IMR-90 (cell line): ENCODE results near the gene LRRC75A. TPM values are rescaled to one million over a fixed set of nuclear protein-coding genes. Genes with fewer than 3 reads are reported as not detected.

Experiments
- ATAC-seq: fragments of 200-7000 bp; cut with Tn5 transposase; 2 replicates; pipeline ENCODE4 v1.9.1; 2020; ENCODE audit warnings: low read depth, mild to moderate bottlenecking, moderate library complexity
- BruUV-seq: library from RNA; stranded (reverse); fragments of 400-500 nt; replicated peaks from 2 replicates; lab custom pipeline; 2021; lab: Mats Ljungman, UMichigan
- CTCF ChIA-PET: fragments of 300-600 bp; formaldehyde crosslinking; extraction: SDS; loops from one replicate; lab custom pipeline; 2021; ENCODE audit warnings: antibody characterized with exemption; lab: Yijun Ruan, JAX
- POLR2A ChIA-PET: fragments of 300-600 bp; sonication (Branson Sonifier 250); formaldehyde crosslinking; loops from one replicate; lab custom pipeline; 2022; ENCODE audit warnings: antibody characterized with exemption; ENCODE audit not compliant: unreplicated experiment; lab: Charles Lee
- DNase-seq: peaks from one replicate; pipeline ENCODE4 v3.0.0; 2013
- H2AFZ ChIP-seq: replicated peaks from 2 replicates; pipeline ENCODE3; 2013; ENCODE audit warnings: low read length, mild to moderate bottlenecking; ENCODE audit not compliant: poor library complexity
- H2AK5ac ChIP-seq: 2 replicates; pipeline ENCODE4 v1.6.1; 2013; ENCODE audit warnings: low read depth, low read length, inconsistent platforms
- H2AK9ac ChIP-seq: replicated peaks from 2 replicates; pipeline ENCODE3; 2013; ENCODE audit warnings: mild to moderate bottlenecking, low read depth, low read length, moderate library complexity; ENCODE audit not compliant: poor library complexity
- H2BK120ac ChIP-seq: 2 replicates; pipeline ENCODE4 v1.6.1; 2013; ENCODE audit warnings: low read depth, low read length, inconsistent platforms
- H2BK15ac ChIP-seq: 3 replicates; pipeline ENCODE4 v1.6.1; 2013; ENCODE audit warnings: low read depth, low read length, inconsistent platforms
- H2BK20ac ChIP-seq: 2 replicates; pipeline ENCODE4 v1.6.1; 2013; ENCODE audit warnings: low read depth, mild to moderate bottlenecking, inconsistent platforms, low read length, moderate library complexity
- H2BK5ac ChIP-seq: 2 replicates; pipeline ENCODE4 v1.6.1; 2013; ENCODE audit warnings: mild to moderate bottlenecking, low read depth, low read length, inconsistent platforms; ENCODE audit not compliant: poor library complexity, severe bottlenecking
- H3K14ac ChIP-seq: replicated peaks from 2 replicates; pipeline ENCODE4 v1.6.1; 2013; ENCODE audit warnings: low read depth, low read length, inconsistent platforms
- H3K18ac ChIP-seq: 2 replicates; pipeline ENCODE4 v1.6.1; 2013; ENCODE audit warnings: low read depth, low read length, control low read depth
- H3K23ac ChIP-seq: 2 replicates; pipeline ENCODE4 v1.6.1; 2013; ENCODE audit warnings: low read depth, low read length, inconsistent platforms
- H3K27ac ChIP-seq: 2 replicates; pipeline ENCODE4 v1.5.1; 2013; ENCODE audit warnings: mild to moderate bottlenecking, control low read depth, low read length; ENCODE audit not compliant: insufficient read depth
- H3K27me3 ChIP-seq: 2 replicates; pipeline ENCODE4 v1.6.1; 2013; ENCODE audit warnings: low read length; ENCODE audit not compliant: control insufficient read depth, insufficient read depth
- H3K36me3 ChIP-seq: 2 replicates; pipeline ENCODE4 v1.6.1; 2013; ENCODE audit warnings: low read length, mixed read lengths; ENCODE audit not compliant: control insufficient read depth, insufficient read depth
- H3K4ac ChIP-seq: 2 replicates; pipeline ENCODE4 v1.6.1; 2013; ENCODE audit warnings: low read depth, low read length, inconsistent platforms
- H3K4me1 ChIP-seq: 2 replicates; pipeline ENCODE4 v1.6.1; 2013; ENCODE audit warnings: low read length, mixed read lengths; ENCODE audit not compliant: control insufficient read depth, insufficient read depth
- H3K4me2 ChIP-seq: 2 replicates; pipeline ENCODE4 v1.6.1; 2013; ENCODE audit warnings: low read depth, mild to moderate bottlenecking, control low read depth, low read length, moderate library complexity
- H3K4me3 ChIP-seq: 2 replicates; pipeline ENCODE4 v1.5.1; 2013; ENCODE audit warnings: low read depth, mild to moderate bottlenecking, control low read depth, low read length, moderate library complexity; ENCODE audit not compliant: insufficient read depth
- H3K56ac ChIP-seq: 2 replicates; pipeline ENCODE4 v1.6.1; 2013; ENCODE audit warnings: low read length, inconsistent platforms; ENCODE audit not compliant: insufficient read depth; ENCODE audit errors: extremely low read depth
- H3K79me1 ChIP-seq, 2 experiments: 2 replicates each; pipeline ENCODE4 v1.6.1; 2013; ENCODE audit warnings: low read length in 2 of 2, inconsistent platforms in 1 of 2, low read depth in 1 of 2
- H3K9ac ChIP-seq: 2 replicates; pipeline ENCODE4 v1.6.1; 2013; ENCODE audit warnings: low read depth, low read length, control low read depth
- H3K9me1 ChIP-seq: 2 replicates; pipeline ENCODE4 v1.6.1; 2013; ENCODE audit warnings: low read length, inconsistent platforms; ENCODE audit not compliant: insufficient read depth
- H3K9me3 ChIP-seq: 2 replicates; pipeline ENCODE4 v1.6.1; 2013; ENCODE audit warnings: low read length; ENCODE audit not compliant: control insufficient read depth, insufficient read depth
- H4K20me1 ChIP-seq: 2 replicates; pipeline ENCODE4 v1.6.1; 2013; ENCODE audit warnings: low read length, inconsistent platforms; ENCODE audit not compliant: insufficient read depth
- H4K5ac ChIP-seq: 2 replicates; pipeline ENCODE4 v1.6.1; 2013; ENCODE audit warnings: mild to moderate bottlenecking, low read depth, low read length, control low read depth
- H4K8ac ChIP-seq, 2 experiments: 2 replicates each; pipeline ENCODE4 v1.6.1; 2013; ENCODE audit warnings: low read depth in 2 of 2, low read length in 2 of 2, control low read depth in 1 of 2, inconsistent platforms in 1 of 2
- H4K91ac ChIP-seq: 2 replicates; pipeline ENCODE4 v1.6.1; 2013; ENCODE audit warnings: low read depth, low read length, inconsistent platforms; ENCODE audit not compliant: insufficient read depth
- NFE2L2 ChIP-seq: fragments of 150-350 bp; IDR thresholded peaks from 2 replicates; pipeline ENCODE4 v1.6.1; 2016; ENCODE audit warnings: low read depth, mild to moderate bottlenecking, low read length
- WGBS, 2 experiments: methylation state at CpG; one replicate each; pipeline versions ENCODE4 v1.1.5 to v1.1.7; 2013; ENCODE audit warnings: missing lambda C conversion rate in 2 of 2; ENCODE audit not compliant: insufficient read length in 1 of 2; ENCODE audit errors: extremely low coverage in 2 of 2; 5-methylcytosine and 5-hydroxymethylcytosine counted together
- dilution Hi-C: fragments of 300-500 bp; cut with HindIII; formaldehyde crosslinking; loops from one replicate; pipeline ENCODE4 v1.14.3; 2018; ENCODE audit warnings: low sequenced_read_pairs; ENCODE audit not compliant: unreplicated experiment
- in situ Hi-C: fragments of 300-500 bp; cut with MboI; formaldehyde crosslinking; loops from 3 replicates; pipeline ENCODE4 v1.14.3; 2019; ENCODE audit warnings: low sequenced_read_pairs, inconsistent platforms, mixed read lengths
- intact Hi-C: fragments of 100-400 bp; cut with micrococcal nuclease; formaldehyde crosslinking; loops from 2 replicates; pipeline ENCODE4 v1.10.0; 2022
- polyA plus RNA-seq, 3 experiments: library from polyadenylated mRNA; depleted of rRNA; stranded (reverse); fragments of >200 nt; gene quantifications; 2 replicates each; pipeline ENCODE4 v1.2.3, GENCODE V29; 2012; ENCODE audit warnings: low replicate concordance in 1 of 3
- total RNA-seq: library from RNA; depleted of rRNA; stranded (reverse); fragments of >200 nt; gene quantifications from 2 replicates; pipeline ENCODE4 v1.2.3, GENCODE V29; 2012

LRRC75A gene
- total and polyA plus RNA-seq, 2 of the 4 experiments (the other 2 are of a cell fraction), result 0.72 to 1.0 TPM

- peaks cover 31% of the 10 kb centered on the region for H3K36me3 ChIP-seq
- H2AK9ac ChIP-seq, result no peak overlapping the region
- no peak overlapping the region for H2BK20ac ChIP-seq
- no peak overlapping the region for H3K18ac ChIP-seq
- no CpG with 5 or more reads among the region's 4 CpGs for WGBS, 2 experiments
- CTCF ChIA-PET, result interaction anchor here (1.4 kb wide), 1 partner anchor 71 kb away, joined by 10 read pairs; no protein-coding TSS in a partner anchor
- H4K20me1 ChIP-seq, result peaks cover 65% of the 10 kb centered on the region
- H3K27ac ChIP-seq, result no peak overlapping the region
- POLR2A ChIA-PET, result no interaction called here
- H2AK5ac ChIP-seq, result no peak overlapping the region
- H3K14ac ChIP-seq, result no peak overlapping the region
- H2BK15ac ChIP-seq, result no peak overlapping the region
- intact Hi-C loops (no loop called here), dilution Hi-C loops (no loop called here), in situ Hi-C loops (no loop called here)
- no peak overlapping the region for H3K4me3 ChIP-seq
- H3K23ac ChIP-seq, result no peak overlapping the region
- no peak for TF ChIP-seq NFE2L2
- no peaks in the 10 kb centered on the region for H3K9me3 ChIP-seq
- H4K91ac ChIP-seq, result no peak overlapping the region
- H2BK120ac ChIP-seq, result no peak overlapping the region
- no peaks in the 10 kb centered on the region for H3K27me3 ChIP-seq
- no peak overlapping the region for H3K9ac ChIP-seq
- peaks cover 0 to 59% of the 10 kb centered on the region in 2 experiments; a peak in 3 of 4 replicates for H3K79me1 ChIP-seq
- no peak overlapping the region for H4K5ac ChIP-seq
- ATAC-seq, result no peak
- no peak overlapping the region for H3K4ac ChIP-seq
- no peaks in the 10 kb centered on the region for H3K4me1 ChIP-seq
- BruUV-seq, result no TSS peak
- no peak overlapping the region for H2BK5ac ChIP-seq
- peaks cover 16% of the 10 kb centered on the region for H3K9me1 ChIP-seq
- H2AFZ ChIP-seq, result no peak overlapping the region
- no peak overlapping the region for H4K8ac ChIP-seq
- no peak overlapping the region for H3K4me2 ChIP-seq
- no peak for DNase-seq
- no peak overlapping the region for H3K56ac ChIP-seq
Observed at GRCh38 chr17:16450028-16450427, 42.0 kb downstream of the LRRC75A start.
